GM12872 (cell line): Measurements from ENCODE around the gene CELSR3.

ENCODE experiments used
- TF ChIP-seq, protein P1 (sequence below): IDR thresholded peaks from 3 replicates; pipeline ENCODE4 v1.5.1; 2011; ENCODE audit warnings: low read depth, mild to moderate bottlenecking, low read length, moderate library complexity; ENCODE audit not compliant: insufficient read depth

The CELSR3 gene

DNA sequence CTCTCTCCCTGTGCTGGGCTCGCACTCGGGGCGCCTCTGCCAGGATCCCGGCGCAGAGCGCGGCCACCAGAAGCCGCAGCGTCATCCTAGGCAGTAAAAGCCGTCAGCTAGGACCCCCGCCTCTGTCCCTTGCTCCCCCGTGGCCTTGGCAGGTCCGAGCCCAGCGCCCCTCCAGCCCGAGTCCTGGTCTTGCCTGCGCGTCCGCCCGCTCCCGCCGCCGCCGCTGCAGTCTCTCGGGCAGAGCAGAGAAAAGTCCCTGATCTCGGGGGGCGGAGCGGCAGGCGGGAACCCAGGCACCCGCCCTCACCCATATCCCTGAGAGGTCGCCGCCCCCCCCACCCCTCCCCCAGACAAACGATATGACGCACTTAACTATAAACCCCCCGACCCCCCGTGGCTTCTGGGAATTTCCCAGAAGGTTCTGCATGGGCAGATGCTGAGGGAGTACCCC is 67.6 kb downstream of the CELSR3 start, which contains the start of gene COL7A1:
TSS of gene COL7A1 (minus strand) at position 255 of the 451 bp plus-strand sequence. CDS start at position 85, 170 bp downstream.
- TF ChIP-seq, protein P1, sequence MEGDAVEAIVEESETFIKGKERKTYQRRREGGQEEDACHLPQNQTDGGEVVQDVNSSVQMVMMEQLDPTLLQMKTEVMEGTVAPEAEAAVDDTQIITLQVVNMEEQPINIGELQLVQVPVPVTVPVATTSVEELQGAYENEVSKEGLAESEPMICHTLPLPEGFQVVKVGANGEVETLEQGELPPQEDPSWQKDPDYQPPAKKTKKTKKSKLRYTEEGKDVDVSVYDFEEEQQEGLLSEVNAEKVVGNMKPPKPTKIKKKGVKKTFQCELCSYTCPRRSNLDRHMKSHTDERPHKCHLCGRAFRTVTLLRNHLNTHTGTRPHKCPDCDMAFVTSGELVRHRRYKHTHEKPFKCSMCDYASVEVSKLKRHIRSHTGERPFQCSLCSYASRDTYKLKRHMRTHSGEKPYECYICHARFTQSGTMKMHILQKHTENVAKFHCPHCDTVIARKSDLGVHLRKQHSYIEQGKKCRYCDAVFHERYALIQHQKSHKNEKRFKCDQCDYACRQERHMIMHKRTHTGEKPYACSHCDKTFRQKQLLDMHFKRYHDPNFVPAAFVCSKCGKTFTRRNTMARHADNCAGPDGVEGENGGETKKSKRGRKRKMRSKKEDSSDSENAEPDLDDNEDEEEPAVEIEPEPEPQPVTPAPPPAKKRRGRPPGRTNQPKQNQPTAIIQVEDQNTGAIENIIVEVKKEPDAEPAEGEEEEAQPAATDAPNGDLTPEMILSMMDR: no peak

GRCh38 chr3:48594417-48595049 is 68.2 kb downstream of the CELSR3 start:
- TF ChIP-seq, protein P1: no peak

- TF ChIP-seq, protein P1: no peak
Observed at GRCh38 chr3:48593337-48593736, 69.3 kb downstream of the CELSR3 start.

DNA sequence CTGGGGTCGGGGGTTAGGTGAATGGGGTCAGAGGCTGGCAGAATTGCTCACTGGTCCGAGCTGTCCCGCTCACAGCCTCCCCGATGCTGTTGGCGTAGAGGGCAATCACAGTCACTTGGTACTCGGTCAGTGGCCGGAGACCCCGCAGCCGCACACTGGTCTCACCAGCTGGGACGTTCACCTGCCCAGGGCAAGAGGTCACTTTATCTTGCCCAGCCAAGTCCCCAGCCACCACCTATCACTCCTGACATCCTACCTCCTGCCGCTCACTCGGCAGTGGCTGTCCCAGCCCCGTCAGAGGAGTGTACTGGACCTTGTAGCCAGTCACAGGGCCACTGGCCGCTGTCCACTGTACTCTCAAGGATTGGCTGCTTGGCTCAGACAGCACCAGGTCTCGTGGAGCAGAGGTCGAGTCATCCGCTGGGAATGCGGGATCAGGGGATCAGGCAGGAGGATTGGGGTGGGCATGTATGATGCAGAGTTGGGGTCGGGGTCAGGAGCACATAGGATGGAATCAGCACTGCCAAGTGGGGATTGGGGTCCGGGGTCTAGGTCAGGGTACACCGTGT is 70.1 kb downstream of the CELSR3 start:
- TF ChIP-seq, protein P1: no peak

DNA sequence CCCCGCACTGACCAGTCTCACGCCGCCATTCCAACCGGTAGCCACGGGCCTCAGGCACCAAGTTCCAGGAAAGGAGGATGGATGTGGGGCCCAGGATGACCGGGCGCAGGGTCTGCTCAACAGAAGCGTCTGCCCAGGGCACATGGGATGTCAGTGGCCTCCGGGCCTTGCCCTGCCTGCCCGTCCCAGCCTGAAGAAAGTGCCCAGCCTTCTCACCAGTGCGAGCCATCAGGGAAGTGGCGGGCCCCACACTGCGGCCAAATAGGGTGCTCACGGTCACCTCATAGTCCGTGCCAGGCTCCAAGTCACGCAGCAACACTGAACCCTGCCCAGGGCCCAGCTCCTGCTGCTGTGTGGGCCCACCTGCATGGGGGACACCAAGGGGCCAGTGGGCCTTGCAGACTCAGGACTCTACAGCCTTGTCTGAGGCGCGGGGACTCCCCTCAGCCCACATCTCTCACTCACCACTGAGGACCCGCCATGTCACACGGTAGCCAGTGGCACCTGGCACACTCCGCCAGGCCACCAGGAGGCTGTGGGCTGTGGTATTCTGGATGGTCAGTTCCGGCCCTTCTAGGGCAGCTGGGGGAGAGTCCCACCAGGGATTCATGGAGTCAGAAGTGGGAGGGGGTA is 70.7 kb downstream of the CELSR3 start:
- TF ChIP-seq, protein P1: no peak

DNA sequence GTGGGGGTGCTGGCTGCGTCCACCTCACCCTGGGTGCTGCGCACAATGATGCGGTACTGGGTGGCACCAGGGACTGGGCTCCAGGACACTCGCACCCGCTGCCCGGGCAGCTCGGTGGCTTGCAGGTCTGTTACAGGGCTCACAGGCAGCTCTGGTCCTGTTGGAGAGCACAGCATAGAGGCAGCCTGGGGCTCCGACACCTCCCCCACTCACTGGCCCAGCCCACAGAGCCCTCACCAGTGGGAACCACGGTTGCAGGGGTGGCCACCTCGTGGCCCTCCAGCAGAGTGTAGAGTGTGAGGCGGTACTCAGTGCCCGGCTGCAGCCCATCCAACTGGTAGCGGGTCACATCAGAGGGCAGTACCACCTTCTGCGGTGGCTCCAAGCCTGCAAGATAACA is 71.2 kb downstream of the CELSR3 start:
- TF ChIP-seq, protein P1: no peak

DNA sequence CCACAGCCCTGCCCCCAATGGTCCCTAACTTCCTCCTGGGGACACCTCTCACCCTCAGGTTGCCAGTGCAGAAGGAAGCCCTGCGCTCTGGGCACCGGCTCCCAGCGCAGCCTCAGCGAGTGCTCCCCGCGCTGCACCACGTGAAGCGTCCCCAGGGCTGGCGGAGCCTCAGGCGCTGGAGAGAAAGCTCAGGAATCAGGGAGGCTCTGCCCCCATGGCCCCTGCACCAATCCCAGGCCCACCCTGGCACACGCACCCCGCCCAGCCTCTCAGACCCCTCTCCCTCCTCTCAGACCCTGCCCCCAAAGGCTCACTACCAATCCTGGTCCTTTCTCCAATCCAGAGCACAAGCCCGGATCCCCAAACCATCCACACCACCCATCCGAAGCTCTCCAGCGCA is 74.5 kb downstream of the CELSR3 start:
- TF ChIP-seq, protein P1: no peak
